Fibroblast of lung (primary cell): ENCODE data around the gene YTHDF2. TPM values are rescaled to one million over a fixed set of nuclear protein-coding genes. Genes with fewer than 3 reads are reported as not detected.
A peak's percentile ranks its signal among the peaks of the same experiment; 100 is the strongest.

ENCODE experiments used
- DNase-seq, 2 donors: peaks; one replicate each; pipeline versions ENCODE4 v3.0.0 to v3.0.0-alpha.2; 2010; ENCODE audit warnings: low read depth in 2 of 2
- H2AFZ ChIP-seq: 2 replicates; pipeline ENCODE4 v1.5.1; 2012; ENCODE audit warnings: low read length, control low read depth, inconsistent platforms
- H3K27ac ChIP-seq: 2 replicates; pipeline ENCODE4 v1.5.1; 2011; ENCODE audit warnings: low read length, control low read depth; ENCODE audit not compliant: insufficient read depth
- H3K27me3 ChIP-seq: 2 replicates; pipeline ENCODE4 v1.5.1; 2011; ENCODE audit warnings: mild to moderate bottlenecking, low read length; ENCODE audit not compliant: control insufficient read depth, insufficient read depth
- H3K36me3 ChIP-seq: 2 replicates; pipeline ENCODE4 v1.5.1; 2011; ENCODE audit warnings: low read length; ENCODE audit not compliant: control insufficient read depth, insufficient read depth
- H3K4me1 ChIP-seq: 2 replicates; pipeline ENCODE4 v1.5.1; 2011; ENCODE audit warnings: low read length; ENCODE audit not compliant: control insufficient read depth, insufficient read depth; ENCODE audit errors: extremely low read depth
- H3K4me2 ChIP-seq: 2 replicates; pipeline ENCODE4 v1.5.1; 2011; ENCODE audit warnings: low read length, control low read depth; ENCODE audit not compliant: insufficient read depth; ENCODE audit errors: extremely low read depth
- H3K4me3 ChIP-seq, 4 experiments: fragments of 200-600 bp in 1 of 4; sonication (generic) in 1 of 4; replicated peaks in 1 of 4; 2 replicates each; pipeline ENCODE4 v1.5.1; 2011 to 2016; ENCODE audit warnings: low read length in 4 of 4, low read depth in 3 of 4, mild to moderate bottlenecking in 3 of 4, control low read depth in 2 of 4, inconsistent platforms in 1 of 4, mixed read lengths in 1 of 4; ENCODE audit not compliant: insufficient read depth in 1 of 4; ENCODE audit errors: control extremely low read depth in 1 of 4
- H3K79me2 ChIP-seq: 2 replicates; pipeline ENCODE4 v1.5.1; 2012; ENCODE audit warnings: mild to moderate bottlenecking, low read length, inconsistent platforms; ENCODE audit not compliant: control insufficient read depth, insufficient read depth
- H3K9ac ChIP-seq: 2 replicates; pipeline ENCODE4 v1.5.1; 2011; ENCODE audit warnings: mild to moderate bottlenecking, low read length, control low read depth; ENCODE audit not compliant: insufficient read depth
- H3K9me3 ChIP-seq: 2 replicates; pipeline ENCODE4 v1.5.1; 2012; ENCODE audit warnings: low read depth, low read length; ENCODE audit not compliant: control insufficient read depth, insufficient read depth
- H4K20me1 ChIP-seq: 2 replicates; pipeline ENCODE4 v1.5.1; 2011; ENCODE audit warnings: low read length; ENCODE audit not compliant: control insufficient read depth, insufficient read depth; ENCODE audit errors: extremely low read depth
- EZH2 ChIP-seq: IDR thresholded peaks from 2 replicates; pipeline ENCODE4 v1.5.1; 2012; ENCODE audit warnings: low read length, control low read depth, mild to moderate bottlenecking; ENCODE audit errors: missing control alignments
- polyA plus RNA-seq, 2 donors: library from polyadenylated mRNA; depleted of rRNA in 1 of 2; stranded (reverse) in 1 of 2; unstranded in 1 of 2; fragments of >200 nt; gene quantifications; 2 replicates each; pipeline ENCODE4 v1.2.1, GENCODE V29; 2011 to 2012; ENCODE audit warnings: missing spikeins in 1 of 2
- total RNA-seq: library from RNA; depleted of rRNA; stranded (reverse); fragments of >200 nt; gene quantifications from 2 replicates; pipeline ENCODE4 v1.2.1, GENCODE V29; 2014
- TF ChIP-seq, protein P1 (sequence below), 2 donors: IDR thresholded peaks in 1 of 2; conservative IDR thresholded peaks in 1 of 2; 1 replicate in 1 of 2; 2 replicates in 1 of 2; pipeline ENCODE4 v1.5.1; 2011 to 2012; ENCODE audit warnings: low read length in 2 of 2, control low read depth in 1 of 2, inconsistent platforms in 1 of 2, low read depth in 1 of 2, mild to moderate bottlenecking in 1 of 2

The YTHDF2 gene
- total and polyA plus RNA-seq, 2 donors (not counting 1 experiment from before 2014, with no cell fraction given) = 57.5 to 89.0 TPM

DNA sequence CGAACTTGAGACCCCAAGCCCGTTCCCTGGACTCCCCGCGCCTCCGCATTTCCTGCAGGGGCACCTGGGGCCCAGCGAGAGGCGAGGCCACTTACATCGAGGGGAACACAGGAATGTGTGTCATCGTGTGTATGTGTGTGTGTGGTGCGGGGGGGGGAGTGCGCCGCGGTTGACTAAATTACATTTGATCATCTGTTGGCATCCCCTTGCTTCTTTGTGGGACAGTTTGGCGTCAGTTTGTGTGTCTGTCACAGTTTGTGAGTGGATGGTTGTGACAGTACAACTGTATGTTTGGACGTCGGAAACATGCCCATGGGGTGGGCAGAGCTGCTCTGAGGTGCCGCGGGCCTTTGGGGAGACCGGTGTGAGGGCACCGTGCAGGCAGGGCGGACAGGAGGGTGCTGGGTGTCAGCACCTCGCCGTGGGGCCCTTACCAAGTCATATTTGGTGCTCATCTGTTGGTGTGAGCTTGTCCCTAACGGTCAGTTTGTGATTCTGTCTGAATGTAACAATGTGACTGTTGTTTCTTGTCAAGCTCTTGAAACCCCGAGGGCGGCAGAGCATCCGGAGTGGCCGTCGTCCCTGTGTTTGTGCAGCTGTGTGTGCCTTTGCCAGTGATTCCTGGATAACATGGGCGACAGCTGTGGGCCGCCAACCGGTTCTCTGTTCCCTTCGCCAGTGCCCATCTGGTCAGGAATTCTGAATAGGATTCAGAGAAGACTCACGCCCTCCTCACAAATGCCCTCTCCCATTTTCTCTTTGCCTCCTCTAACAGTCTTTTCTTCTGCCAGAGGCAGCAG lies 76.1 kb downstream of the YTHDF2 start:
- Histone ChIP-seq H3K4me2 (no peak overlapping the region), H3K36me3 (no peaks in the 10 kb centered on the region), H2AFZ (no peak overlapping the region)

DNA sequence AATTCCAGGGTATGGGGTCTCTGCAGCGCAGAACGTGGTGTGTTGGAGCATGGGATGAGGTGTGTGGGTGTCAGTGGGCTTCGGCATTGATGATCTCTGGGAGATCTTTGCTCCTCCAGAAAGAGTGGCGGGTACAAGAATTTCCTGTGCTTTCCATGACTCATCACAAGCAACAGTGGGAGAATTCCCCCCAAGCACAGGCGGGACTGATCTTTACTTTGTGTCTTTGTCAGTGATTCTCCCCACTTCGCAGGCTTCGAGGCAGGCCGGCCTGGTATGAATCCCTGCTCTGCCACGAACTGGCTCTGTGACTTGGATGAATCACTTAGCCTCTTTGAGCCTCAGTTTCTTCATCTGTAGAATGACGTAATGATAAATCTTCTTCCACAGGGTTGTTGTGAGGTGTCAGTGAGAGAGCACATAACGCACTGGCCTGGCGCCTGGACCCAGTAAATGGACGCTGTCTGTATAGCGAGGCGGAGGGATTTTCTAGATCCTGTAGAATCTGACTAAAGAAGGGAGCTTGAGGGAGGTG lies 77.3 kb downstream of the YTHDF2 start:
- Histone ChIP-seq H2AFZ (no peak overlapping the region), H3K9ac (no peak overlapping the region), H3K36me3 (no peaks in the 10 kb centered on the region), H3K4me1 (no peaks in the 10 kb centered on the region), H3K4me3 (no peak overlapping the region), H3K4me2 (no peak overlapping the region), H3K27me3 (peaks cover 27% of the 10 kb centered on the region), H3K9me3 (no peaks in the 10 kb centered on the region), H3K79me2 (no peaks in the 10 kb centered on the region), H3K27ac (no peak overlapping the region), H4K20me1 (no peaks in the 10 kb centered on the region)
- no peak for DNase-seq
- no peak for TF ChIP-seq EZH2
- TF ChIP-seq, protein P1, sequence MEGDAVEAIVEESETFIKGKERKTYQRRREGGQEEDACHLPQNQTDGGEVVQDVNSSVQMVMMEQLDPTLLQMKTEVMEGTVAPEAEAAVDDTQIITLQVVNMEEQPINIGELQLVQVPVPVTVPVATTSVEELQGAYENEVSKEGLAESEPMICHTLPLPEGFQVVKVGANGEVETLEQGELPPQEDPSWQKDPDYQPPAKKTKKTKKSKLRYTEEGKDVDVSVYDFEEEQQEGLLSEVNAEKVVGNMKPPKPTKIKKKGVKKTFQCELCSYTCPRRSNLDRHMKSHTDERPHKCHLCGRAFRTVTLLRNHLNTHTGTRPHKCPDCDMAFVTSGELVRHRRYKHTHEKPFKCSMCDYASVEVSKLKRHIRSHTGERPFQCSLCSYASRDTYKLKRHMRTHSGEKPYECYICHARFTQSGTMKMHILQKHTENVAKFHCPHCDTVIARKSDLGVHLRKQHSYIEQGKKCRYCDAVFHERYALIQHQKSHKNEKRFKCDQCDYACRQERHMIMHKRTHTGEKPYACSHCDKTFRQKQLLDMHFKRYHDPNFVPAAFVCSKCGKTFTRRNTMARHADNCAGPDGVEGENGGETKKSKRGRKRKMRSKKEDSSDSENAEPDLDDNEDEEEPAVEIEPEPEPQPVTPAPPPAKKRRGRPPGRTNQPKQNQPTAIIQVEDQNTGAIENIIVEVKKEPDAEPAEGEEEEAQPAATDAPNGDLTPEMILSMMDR (conservative IDR thresholded peaks at IDR 0.05 in 1 of 2, IDR thresholded peaks at IDR 0.05 in 1 of 2; ENCODE audit: low read depth in 1 of 2, low read length in 2 of 2) = no peak

More for the DNA sequence above, 76.1 kb downstream of the YTHDF2 start:
- no peaks in the 10 kb centered on the region for H3K9me3 ChIP-seq
- no peak overlapping the region for H3K9ac ChIP-seq
- no peak overlapping the region for H3K27ac ChIP-seq
- TF ChIP-seq, protein P1 (conservative IDR thresholded peaks at IDR 0.05 in 1 of 2, IDR thresholded peaks at IDR 0.05 in 1 of 2; ENCODE audit: low read depth in 1 of 2, low read length in 2 of 2) = no peak
- peak; percentile 69 for TF ChIP-seq EZH2
- no peaks in the 10 kb centered on the region for H4K20me1 ChIP-seq
- H3K79me2 ChIP-seq = no peaks in the 10 kb centered on the region
- no peaks in the 10 kb centered on the region for H3K4me1 ChIP-seq
- no peak overlapping the region for H3K4me3 ChIP-seq
- H3K27me3 ChIP-seq = peaks cover 27% of the 10 kb centered on the region
- DNase-seq = no peak

DNA sequence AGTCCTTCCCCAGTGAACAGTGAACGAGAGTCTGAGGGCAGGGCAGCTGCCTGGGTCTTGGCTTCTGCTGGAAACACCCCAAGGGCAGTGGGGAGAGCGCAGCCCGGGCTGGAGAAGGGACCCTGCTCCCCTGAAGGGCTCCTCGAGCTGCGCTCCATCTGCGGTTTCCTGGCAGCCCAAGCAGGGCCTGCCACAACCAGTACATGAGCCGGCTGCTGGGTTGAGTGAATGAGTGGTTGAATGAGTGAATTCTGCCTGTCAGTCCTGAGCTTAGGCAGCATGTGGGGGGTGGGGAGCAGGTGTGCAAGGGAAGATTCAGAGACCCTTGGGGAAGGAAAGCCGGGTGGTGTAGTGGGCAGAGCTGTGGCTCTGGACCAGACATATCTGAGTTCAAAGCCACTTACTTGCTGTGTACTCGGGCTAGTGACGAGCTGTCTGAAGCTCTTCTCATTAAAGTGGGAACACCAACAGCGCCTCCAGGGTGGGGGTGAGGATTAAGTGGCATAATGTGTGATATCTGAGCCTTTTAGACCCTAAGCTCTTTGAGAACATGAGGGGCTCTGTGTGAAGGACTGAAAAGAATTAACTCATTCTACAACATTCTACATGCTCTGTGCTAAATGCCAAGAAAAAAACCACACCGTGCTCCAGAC lies 78.9 kb downstream of the YTHDF2 start:
- Histone ChIP-seq H3K4me2 (no peak overlapping the region), H2AFZ (no peak overlapping the region), H3K4me1 (no peaks in the 10 kb centered on the region), H3K4me3 (no peak overlapping the region), H3K79me2 (no peaks in the 10 kb centered on the region), H3K9me3 (no peaks in the 10 kb centered on the region), H3K27ac (no peak overlapping the region), H4K20me1 (no peaks in the 10 kb centered on the region), H3K9ac (no peak overlapping the region), H3K27me3 (peaks cover 27% of the 10 kb centered on the region), H3K36me3 (no peaks in the 10 kb centered on the region)
- no peak for DNase-seq
- TF ChIP-seq, protein P1 (conservative IDR thresholded peaks at IDR 0.05 in 1 of 2, IDR thresholded peaks at IDR 0.05 in 1 of 2; ENCODE audit: low read depth in 1 of 2, low read length in 2 of 2) = no peak
- no peak for TF ChIP-seq EZH2
